H9 (cell line): Measurements from ENCODE around the gene KRT74. TPM values are rescaled to one million over a fixed set of nuclear protein-coding genes. Genes with fewer than 3 reads are reported as not detected.

ENCODE experiments used
- DNase-seq: peaks from one replicate; pipeline ENCODE4 v3.0.0-alpha.2; 2017
- H2AFZ ChIP-seq: one replicate; pipeline ENCODE4 v1.6.1; 2013; ENCODE audit warnings: mild to moderate bottlenecking, low read length, control low read depth, moderate library complexity
- H2AK5ac ChIP-seq: 2 replicates; pipeline ENCODE4 v1.6.1; 2013; ENCODE audit warnings: low read length, control low read depth, mixed read lengths; ENCODE audit not compliant: insufficient read length
- H2BK120ac ChIP-seq: one replicate; pipeline ENCODE4 v1.6.1; 2013; ENCODE audit warnings: low read depth, mild to moderate bottlenecking, low read length, control low read depth, inconsistent platforms; ENCODE audit not compliant: poor library complexity, severe bottlenecking
- H2BK12ac ChIP-seq: 2 replicates; pipeline ENCODE4 v1.6.1; 2013; ENCODE audit warnings: low read length, control low read depth, mixed read lengths, low read depth; ENCODE audit not compliant: insufficient read length
- H2BK15ac ChIP-seq: 2 replicates; pipeline ENCODE4 v1.6.1; 2013; ENCODE audit warnings: low read depth, low read length, control low read depth
- H2BK20ac ChIP-seq: one replicate; pipeline ENCODE4 v1.6.1; 2013; ENCODE audit warnings: low read depth, mild to moderate bottlenecking, low read length, control low read depth, inconsistent platforms; ENCODE audit not compliant: poor library complexity, severe bottlenecking
- H2BK5ac ChIP-seq: 2 replicates; pipeline ENCODE4 v1.6.1; 2013; ENCODE audit warnings: low read length, control low read depth, mixed read lengths; ENCODE audit not compliant: insufficient read length
- H3K14ac ChIP-seq: 2 replicates; pipeline ENCODE4 v1.6.1; 2013; ENCODE audit warnings: low read length, control low read depth; ENCODE audit not compliant: insufficient read depth
- H3K18ac ChIP-seq: 2 replicates; pipeline ENCODE4 v1.6.1; 2013; ENCODE audit warnings: low read depth, mild to moderate bottlenecking, mixed read lengths, low read length, control low read depth; ENCODE audit not compliant: insufficient read length
- H3K23ac ChIP-seq: 2 replicates; pipeline ENCODE4 v1.6.1; 2013; ENCODE audit warnings: low read length, control low read depth, mixed read lengths, low read depth; ENCODE audit not compliant: insufficient read length
- H3K23me2 ChIP-seq: 2 replicates; pipeline ENCODE4 v1.6.1; 2013; ENCODE audit warnings: low read depth, mild to moderate bottlenecking, mixed read lengths, low read length, control low read depth; ENCODE audit not compliant: insufficient read length, poor library complexity, severe bottlenecking
- H3K27ac ChIP-seq: 2 replicates; pipeline ENCODE4 v1.5.1; 2013; ENCODE audit warnings: low read length, control low read depth, mixed read lengths, low read depth; ENCODE audit not compliant: insufficient read length
- H3K27me3 ChIP-seq: 2 replicates; pipeline ENCODE4 v1.6.1; 2013; ENCODE audit warnings: low read length, control low read depth, inconsistent platforms; ENCODE audit not compliant: insufficient read depth
- H3K4ac ChIP-seq: 2 replicates; pipeline ENCODE4 v1.6.1; 2013; ENCODE audit warnings: low read depth, mild to moderate bottlenecking, control low read depth, inconsistent platforms, low read length, moderate library complexity
- H3K4me1 ChIP-seq: 2 replicates; pipeline ENCODE4 v1.6.1; 2013; ENCODE audit warnings: low read length, control low read depth, inconsistent platforms; ENCODE audit not compliant: insufficient read depth
- H3K4me2 ChIP-seq: 2 replicates; pipeline ENCODE4 v1.6.1; 2013; ENCODE audit warnings: low read length, control low read depth, mixed read lengths; ENCODE audit not compliant: insufficient read length, insufficient read depth
- H3K56ac ChIP-seq: 2 replicates; pipeline ENCODE4 v1.6.1; 2013; ENCODE audit warnings: low read depth, mild to moderate bottlenecking, mixed read lengths, low read length, control low read depth; ENCODE audit not compliant: insufficient read length
- H3K79me1 ChIP-seq: 2 replicates; pipeline ENCODE4 v1.6.1; 2013; ENCODE audit warnings: low read depth, mild to moderate bottlenecking, moderate library complexity, low read length, control low read depth, inconsistent platforms; ENCODE audit not compliant: insufficient read depth, poor library complexity, severe bottlenecking
- H3K79me2 ChIP-seq: 2 replicates; pipeline ENCODE4 v1.6.1; 2013; ENCODE audit warnings: low read length, control low read depth, inconsistent platforms; ENCODE audit not compliant: insufficient read depth
- H3K9ac ChIP-seq: 2 replicates; pipeline ENCODE4 v1.6.1; 2013; ENCODE audit warnings: low read length, control low read depth, mixed read lengths; ENCODE audit not compliant: insufficient read length; ENCODE audit errors: extremely low read depth
- H3K9me3 ChIP-seq: one replicate; pipeline ENCODE4 v1.6.1; 2013; ENCODE audit warnings: low read depth, low read length, inconsistent platforms; ENCODE audit not compliant: control insufficient read depth
- H3T11ph ChIP-seq: one replicate; pipeline ENCODE4 v1.6.1; 2013; ENCODE audit warnings: mild to moderate bottlenecking, low read length, control low read depth, inconsistent platforms
- H4K20me1 ChIP-seq: one replicate; pipeline ENCODE4 v1.6.1; 2013; ENCODE audit not compliant: control insufficient read depth, insufficient read length, insufficient read depth
- H4K5ac ChIP-seq: 2 replicates; pipeline ENCODE4 v1.6.1; 2013; ENCODE audit warnings: low read depth, mild to moderate bottlenecking, mixed read lengths, low read length, control low read depth; ENCODE audit not compliant: insufficient read length
- H4K8ac ChIP-seq: replicated peaks from 2 replicates; pipeline ENCODE4 v1.6.1; 2013; ENCODE audit warnings: low read length, control low read depth, mixed read lengths, low read depth; ENCODE audit not compliant: insufficient read length
- H4K91ac ChIP-seq: 2 replicates; pipeline ENCODE4 v1.6.1; 2013; ENCODE audit warnings: low read depth, mild to moderate bottlenecking, moderate library complexity, mixed read lengths, low read length, control low read depth; ENCODE audit not compliant: insufficient read length
- H3K27ac Mint-ChIP-seq, 3 experiments: 2 replicates in 2 of 3; 3 replicates in 1 of 3; pipeline ENCODE4 v1.8.0; 2020 to 2021; ENCODE audit warnings: mixed read lengths in 3 of 3, mild to moderate bottlenecking in 1 of 3, moderate library complexity in 1 of 3
- H3K27me3 Mint-ChIP-seq: 2 replicates; pipeline ENCODE4 v1.8.0; 2021; ENCODE audit warnings: low read depth, mild to moderate bottlenecking, moderate library complexity, mixed read lengths
- H3K36me3 Mint-ChIP-seq, 3 experiments: 2 replicates in 2 of 3; 3 replicates in 1 of 3; pipeline ENCODE4 v1.8.0; 2020 to 2021; ENCODE audit warnings: low read depth in 3 of 3, mixed read lengths in 3 of 3; ENCODE audit not compliant: insufficient read depth in 1 of 3
- H3K4me1 Mint-ChIP-seq, 2 experiments: 2 replicates each; pipeline ENCODE4 v1.8.0; 2020; ENCODE audit warnings: mixed read lengths in 2 of 2
- H3K4me3 Mint-ChIP-seq, 2 experiments: 2 replicates in 1 of 2; 3 replicates in 1 of 2; pipeline ENCODE4 v1.8.0; 2020 to 2021; ENCODE audit warnings: mild to moderate bottlenecking in 2 of 2, mixed read lengths in 2 of 2, moderate library complexity in 1 of 2
- H3K9me3 Mint-ChIP-seq, 2 experiments: 2 replicates in 1 of 2; 3 replicates in 1 of 2; pipeline ENCODE4 v1.8.0; 2020; ENCODE audit warnings: mild to moderate bottlenecking in 2 of 2, mixed read lengths in 2 of 2, moderate library complexity in 1 of 2
- WGBS: extraction: QIAGEN DNeasy Blood & Tissue Kit; methylation state at CpG from one replicate; pipeline ENCODE4 v1.1.7; 2013; ENCODE audit warnings: missing lambda C conversion rate, low lambda C conversion rate, mixed read lengths; ENCODE audit not compliant: insufficient read length; ENCODE audit errors: extremely low coverage; 5-methylcytosine and 5-hydroxymethylcytosine counted together
- total RNA-seq: library from RNA; stranded (reverse); gene quantifications from 2 replicates; pipeline ENCODE4 v1.2.1, GENCODE V29; 2021
- TF ChIP-seq, protein P1 (sequence below): fragments of 200-600 bp; sonication (generic); conservative IDR thresholded peaks from 3 replicates; pipeline ENCODE4 v1.8.0; 2021; ENCODE audit warnings: antibody characterized with exemption, mild to moderate bottlenecking

The KRT74 gene
- total RNA-seq, 1 experiment from 2014 or later, result not detected

DNA sequence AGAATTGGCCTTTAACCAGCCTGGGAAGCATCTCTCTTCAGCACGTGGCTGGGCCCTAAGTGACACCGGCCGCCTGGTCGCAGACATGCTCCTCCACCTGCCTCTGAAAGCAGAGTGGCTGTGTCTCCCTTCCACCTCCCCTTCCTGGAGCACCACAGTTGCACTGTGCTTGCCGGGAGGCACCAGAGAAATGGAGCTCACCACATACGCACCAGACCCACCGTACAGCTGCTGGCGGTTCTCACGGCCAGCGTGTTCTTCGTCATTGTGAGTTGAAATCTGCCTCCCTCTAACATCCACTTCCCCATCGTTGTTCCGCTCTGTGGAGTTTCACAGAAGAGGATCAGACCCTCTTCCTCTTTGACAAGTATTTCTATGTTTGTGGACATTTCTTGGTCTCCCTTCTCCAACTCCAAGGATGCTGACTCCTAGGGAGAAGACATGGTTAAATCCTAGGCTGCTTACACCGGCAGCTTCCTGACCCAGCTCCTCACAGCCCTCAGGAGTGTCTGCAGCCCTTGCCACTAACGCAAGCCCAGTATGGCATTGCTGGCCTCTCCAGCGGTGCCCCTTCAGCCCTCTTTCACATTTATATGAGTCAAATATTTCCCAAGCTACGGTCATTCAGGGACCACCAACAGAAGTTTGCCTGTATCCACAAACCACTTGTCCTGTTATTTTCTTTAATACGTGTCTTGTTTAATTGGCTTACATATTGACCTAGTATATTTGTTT is 41.9 kb downstream of the KRT74 start:
- no peak overlapping the region for H3K9ac ChIP-seq
- no peak overlapping the region for H4K5ac ChIP-seq
- H3K4ac ChIP-seq, result no peak overlapping the region
- no peaks in the 10 kb centered on the region for H3K36me3 Mint-ChIP-seq
- no peak for DNase-seq
- TF ChIP-seq, protein P1, sequence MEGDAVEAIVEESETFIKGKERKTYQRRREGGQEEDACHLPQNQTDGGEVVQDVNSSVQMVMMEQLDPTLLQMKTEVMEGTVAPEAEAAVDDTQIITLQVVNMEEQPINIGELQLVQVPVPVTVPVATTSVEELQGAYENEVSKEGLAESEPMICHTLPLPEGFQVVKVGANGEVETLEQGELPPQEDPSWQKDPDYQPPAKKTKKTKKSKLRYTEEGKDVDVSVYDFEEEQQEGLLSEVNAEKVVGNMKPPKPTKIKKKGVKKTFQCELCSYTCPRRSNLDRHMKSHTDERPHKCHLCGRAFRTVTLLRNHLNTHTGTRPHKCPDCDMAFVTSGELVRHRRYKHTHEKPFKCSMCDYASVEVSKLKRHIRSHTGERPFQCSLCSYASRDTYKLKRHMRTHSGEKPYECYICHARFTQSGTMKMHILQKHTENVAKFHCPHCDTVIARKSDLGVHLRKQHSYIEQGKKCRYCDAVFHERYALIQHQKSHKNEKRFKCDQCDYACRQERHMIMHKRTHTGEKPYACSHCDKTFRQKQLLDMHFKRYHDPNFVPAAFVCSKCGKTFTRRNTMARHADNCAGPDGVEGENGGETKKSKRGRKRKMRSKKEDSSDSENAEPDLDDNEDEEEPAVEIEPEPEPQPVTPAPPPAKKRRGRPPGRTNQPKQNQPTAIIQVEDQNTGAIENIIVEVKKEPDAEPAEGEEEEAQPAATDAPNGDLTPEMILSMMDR, result no peak
- H3K23me2 ChIP-seq, result no peaks in the 10 kb centered on the region
- H3T11ph ChIP-seq, result no peak overlapping the region
- no peaks in the 10 kb centered on the region for H4K20me1 ChIP-seq
- H3K56ac ChIP-seq, result no peak overlapping the region
- no peaks in the 10 kb centered on the region for H3K9me3 Mint-ChIP-seq
- no peak overlapping the region for H3K14ac ChIP-seq
- no peak overlapping the region for H4K91ac ChIP-seq
- no peak overlapping the region for H2BK5ac ChIP-seq
- no peak overlapping the region for H2AK5ac ChIP-seq
- no peak overlapping the region for H4K8ac ChIP-seq
- no peaks in the 10 kb centered on the region for H3K4me1 ChIP-seq
- no peak overlapping the region for H2BK120ac ChIP-seq
- no peak overlapping the region for H2BK20ac ChIP-seq
- no CpG with 5 or more reads among the region's 18 CpGs for WGBS
- H3K27me3 Mint-ChIP-seq, result peaks cover 6% of the 10 kb centered on the region
- peak overlapping the region in 1 of 3 experiments; percentile 28; a peak in 2 of 7 replicates for H3K27ac Mint-ChIP-seq
- no peak overlapping the region for H3K18ac ChIP-seq
- H3K79me2 ChIP-seq, result no peaks in the 10 kb centered on the region
- no peaks in the 10 kb centered on the region for H3K9me3 ChIP-seq
- H3K4me2 ChIP-seq, result no peak overlapping the region
- no peaks in the 10 kb centered on the region for H3K79me1 ChIP-seq
- H3K27ac ChIP-seq, result no peak overlapping the region
- H2AFZ ChIP-seq, result no peak overlapping the region
- no peaks in the 10 kb centered on the region; the same call in 1 of the 2 replicates for H3K27me3 ChIP-seq
- H2BK12ac ChIP-seq, result no peak overlapping the region
- H3K4me1 Mint-ChIP-seq, result 0 out of 4 replicates have a peak, but pooled peaks cover 0 to 2% of the 10 kb centered on the region in 2 experiments
- no peak overlapping the region for H3K4me3 Mint-ChIP-seq
- H2BK15ac ChIP-seq, result no peak overlapping the region
- no peak overlapping the region for H3K23ac ChIP-seq
